ENCODE measurements around the gene INPP5K. TPM values are rescaled to one million over a fixed set of nuclear protein-coding genes. Genes with fewer than 3 reads are reported as not detected.

Gene INPP5K
- total RNA-seq, 1 donor from 2014 or later = 35.4 TPM

DNA sequence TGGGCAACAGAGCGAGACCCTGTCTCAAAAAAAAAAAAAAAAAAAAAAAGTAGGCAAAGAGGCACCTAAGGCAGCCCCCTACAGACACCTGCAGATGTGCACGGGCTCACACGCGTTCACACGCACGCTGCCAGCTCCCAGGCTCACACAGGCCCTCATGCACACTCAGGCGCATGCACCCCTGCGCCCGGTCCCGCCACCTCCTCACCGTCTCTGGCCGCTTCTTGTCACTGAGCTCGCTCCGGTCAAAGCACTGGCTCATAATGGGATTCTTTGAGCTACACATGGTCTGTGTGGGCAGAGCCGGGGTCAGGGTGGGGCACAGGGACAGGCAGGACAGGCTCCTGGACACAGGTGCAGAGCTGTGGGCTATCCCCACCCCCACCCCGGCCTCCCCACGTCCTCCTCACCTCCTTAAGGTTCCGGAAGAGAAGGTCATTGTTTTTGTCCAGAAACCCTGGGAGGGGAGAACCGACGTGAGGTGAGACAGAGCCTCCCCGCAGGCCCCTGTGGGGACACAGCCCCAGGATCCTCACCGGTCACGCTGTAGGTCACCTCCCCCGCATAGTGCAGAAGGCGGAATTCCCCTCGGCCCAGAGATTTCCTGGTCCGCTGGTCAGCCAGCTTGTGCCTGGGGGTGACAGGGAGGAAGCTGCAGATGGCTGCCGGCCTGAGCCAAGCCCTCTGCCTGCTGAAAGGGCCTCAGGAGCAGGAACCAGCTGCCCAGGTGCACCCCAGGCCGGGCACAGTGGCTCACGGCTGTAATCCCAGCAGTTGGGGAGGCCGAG lies 41.8 kb downstream of the INPP5K start:
- intact Hi-C loops (cut with DNase I) = no loop called here
- ATAC-seq (no peak), DNase-seq (ENCODE audit: missing footprints) (no peak)

DNA sequence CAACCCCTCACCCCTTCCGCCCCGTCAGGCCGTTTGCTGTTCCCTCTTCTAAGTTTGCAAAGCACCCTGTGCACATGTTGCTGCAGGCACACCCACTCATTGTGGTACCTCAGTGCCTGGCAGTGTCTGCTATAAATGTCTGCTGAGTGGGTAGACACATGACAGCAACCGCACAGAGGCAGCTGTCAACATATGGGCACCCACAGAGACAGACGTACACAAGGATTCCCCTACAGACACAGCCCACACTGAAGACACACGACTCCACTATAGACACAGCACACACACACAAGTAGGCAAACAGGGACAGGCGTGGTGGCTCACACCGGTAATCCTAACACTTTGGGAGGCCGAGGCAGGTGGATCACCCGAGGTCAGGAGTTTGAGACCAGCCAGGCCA lies 42.6 kb downstream of the INPP5K start:
- ATAC-seq (no peak), DNase-seq (ENCODE audit: missing footprints) (no peak)
- intact Hi-C loops (cut with DNase I) = no loop called here

DNA sequence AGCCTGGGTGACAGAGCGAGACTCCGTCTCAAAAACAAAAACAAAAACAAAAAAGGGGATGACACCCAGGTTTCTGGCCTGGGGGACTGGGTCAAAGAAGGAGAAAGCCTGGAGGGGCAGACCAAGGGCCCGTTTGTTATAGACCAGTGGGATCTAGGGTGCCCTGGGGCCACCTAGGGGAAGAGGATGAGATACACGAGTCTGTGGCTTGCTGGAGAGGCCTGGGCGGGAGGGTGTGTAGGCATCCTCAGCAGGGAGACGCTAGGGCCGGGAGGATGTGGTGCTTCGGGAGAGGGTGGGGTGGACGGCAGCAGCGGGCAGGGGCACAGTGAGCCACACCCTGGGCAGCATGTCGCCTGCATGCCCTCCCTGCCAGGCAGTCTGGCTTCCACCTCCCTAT lies 43.2 kb downstream of the INPP5K start:
- DNase-seq (ENCODE audit: missing footprints) (no peak), ATAC-seq (no peak)
- intact Hi-C loops (cut with DNase I) = no loop called here

DNA sequence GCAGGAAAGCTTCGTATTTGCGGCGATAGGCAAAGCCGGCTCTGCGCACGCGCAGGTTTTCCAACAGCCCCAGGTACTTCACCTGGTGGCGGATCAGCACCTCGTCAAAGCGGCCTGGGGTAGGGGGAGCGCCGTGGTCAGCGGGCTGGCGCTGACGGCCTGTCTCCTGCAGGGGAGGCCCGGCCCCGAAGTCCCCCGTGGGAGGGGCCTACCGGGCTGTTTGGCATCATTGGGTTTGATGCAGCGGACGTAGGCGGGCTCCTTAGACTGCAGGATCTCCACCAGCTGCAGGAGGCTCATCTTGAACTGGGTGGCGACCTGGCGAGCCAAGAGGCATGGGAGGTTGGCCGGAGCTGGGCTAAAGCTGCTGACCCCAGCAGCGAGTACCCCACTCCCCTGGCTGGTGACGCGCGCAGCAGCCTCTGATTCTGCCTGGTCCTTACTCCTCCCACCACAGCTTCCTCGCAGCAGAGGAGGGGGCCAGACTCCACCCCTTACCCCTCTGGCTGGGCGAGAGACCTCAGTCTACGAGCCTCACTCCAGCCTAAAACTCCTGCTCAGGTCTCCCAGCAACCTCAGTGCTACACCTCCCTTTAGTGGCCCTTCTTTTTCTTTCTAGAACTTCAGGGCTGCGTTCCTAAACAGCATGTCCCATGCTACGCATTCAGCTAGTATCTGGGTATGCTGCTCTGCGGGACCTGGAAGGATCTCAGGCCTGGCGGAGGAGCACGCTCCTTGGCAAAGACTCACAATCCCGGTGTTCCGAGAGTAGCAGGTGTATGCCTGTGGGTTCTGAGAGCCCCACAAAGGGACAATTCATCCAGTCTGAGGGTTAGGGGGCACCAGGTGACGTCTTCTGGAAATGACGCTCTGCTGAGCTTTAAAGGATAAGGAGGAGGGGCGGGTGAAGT lies 44.2 kb downstream of the INPP5K start:
- intact Hi-C loops (cut with DNase I) = no loop called here
- DNase-seq (ENCODE audit: missing footprints) = no peak
- ATAC-seq = no peak

DNA sequence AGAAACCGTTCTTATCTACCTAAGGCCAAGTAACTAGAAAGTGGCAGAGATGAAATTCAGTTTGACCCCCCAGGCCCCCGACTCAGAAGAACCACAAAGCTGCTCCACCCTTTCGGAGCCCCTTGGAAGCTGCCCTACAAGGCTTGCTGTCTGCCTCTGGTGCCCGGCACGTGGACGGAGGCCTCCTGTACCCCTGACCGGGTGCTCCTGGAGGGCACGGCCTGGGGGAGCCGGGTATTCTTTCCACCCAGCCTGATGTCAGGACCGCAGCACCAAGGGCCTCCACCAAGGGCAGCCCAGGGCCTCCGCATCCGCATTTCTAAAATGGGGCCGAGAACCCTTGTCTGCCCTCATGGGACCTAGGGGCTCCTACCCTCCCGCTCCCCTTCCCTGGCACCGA lies 44.9 kb downstream of the INPP5K start:
- intact Hi-C loops (cut with DNase I) = no loop called here
- DNase-seq (ENCODE audit: missing footprints) = no peak
- no peak for ATAC-seq

DNA sequence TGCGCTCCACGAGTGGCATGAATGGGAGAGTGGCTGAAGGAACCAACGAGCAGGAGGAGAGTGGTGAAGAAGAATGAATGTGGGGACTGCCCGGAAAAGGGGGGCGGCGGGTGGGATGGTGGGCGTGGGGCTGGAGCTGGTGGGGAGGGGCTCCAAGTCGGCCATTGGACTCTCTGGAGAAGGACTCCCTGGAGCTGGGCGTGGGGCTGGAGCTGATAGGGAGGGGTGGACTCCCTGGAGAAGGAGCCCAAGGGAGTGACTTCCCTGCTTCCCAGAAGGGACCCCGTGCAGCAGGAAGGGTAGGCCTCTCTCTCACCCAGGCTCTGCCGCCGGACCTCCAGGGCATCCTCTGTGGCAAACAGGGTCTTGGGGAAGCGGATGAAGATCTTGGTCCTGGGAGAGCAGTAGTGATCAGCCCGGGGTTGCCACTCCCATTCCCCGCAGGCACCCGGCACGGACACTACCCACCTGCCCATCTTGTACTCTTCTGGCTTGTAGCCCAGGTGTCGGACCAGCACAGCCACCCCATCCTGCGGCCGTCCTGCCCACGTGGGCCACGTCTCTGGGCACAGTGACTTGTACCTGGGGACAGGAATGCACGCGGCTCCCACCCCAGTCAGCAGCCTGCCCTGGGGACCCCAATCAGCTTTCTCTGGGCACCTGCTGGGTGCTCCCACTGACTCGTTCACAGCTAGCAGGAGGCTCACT lies 45.5 kb downstream of the INPP5K start:
- intact Hi-C loops (cut with DNase I) = no loop called here
- DNase-seq (ENCODE audit: missing footprints) = no peak
- no peak for ATAC-seq

DNA sequence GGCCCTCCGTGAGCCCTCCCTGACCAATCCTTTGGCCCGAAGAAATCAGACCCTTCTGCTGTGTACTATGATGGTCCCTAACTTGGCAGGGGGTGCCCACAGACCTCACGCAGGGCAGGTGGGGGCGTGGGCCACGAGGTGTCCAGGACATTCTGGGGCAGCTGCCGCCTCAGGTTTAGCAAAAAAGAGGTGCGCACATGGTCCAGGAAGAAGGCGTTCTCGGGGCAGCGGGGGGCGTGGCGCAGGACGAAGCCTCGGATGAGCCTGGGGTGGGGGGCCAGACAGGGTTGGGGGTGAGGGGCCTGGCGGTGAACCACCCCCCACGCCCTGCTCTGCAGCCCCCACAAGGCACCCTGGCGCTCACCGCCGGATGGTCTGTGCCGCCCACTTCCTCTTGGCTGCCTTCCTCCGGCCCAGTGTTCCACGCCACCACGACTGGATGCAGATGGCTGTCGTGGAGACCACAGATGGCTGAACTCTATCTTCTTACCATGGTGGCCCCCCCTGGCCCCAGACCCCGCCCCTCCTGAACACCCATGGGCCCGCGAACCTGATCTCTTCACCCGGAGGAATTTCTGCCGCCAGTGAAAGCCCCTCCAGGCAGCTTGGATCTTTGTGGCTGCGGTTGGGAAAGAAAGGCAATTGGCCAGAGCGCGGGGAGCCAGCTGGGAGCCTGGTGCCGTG lies 46.2 kb downstream of the INPP5K start:
- intact Hi-C loops (cut with DNase I) = no loop called here
- DNase-seq (ENCODE audit: missing footprints) = no peak
- no peak for ATAC-seq

DNA sequence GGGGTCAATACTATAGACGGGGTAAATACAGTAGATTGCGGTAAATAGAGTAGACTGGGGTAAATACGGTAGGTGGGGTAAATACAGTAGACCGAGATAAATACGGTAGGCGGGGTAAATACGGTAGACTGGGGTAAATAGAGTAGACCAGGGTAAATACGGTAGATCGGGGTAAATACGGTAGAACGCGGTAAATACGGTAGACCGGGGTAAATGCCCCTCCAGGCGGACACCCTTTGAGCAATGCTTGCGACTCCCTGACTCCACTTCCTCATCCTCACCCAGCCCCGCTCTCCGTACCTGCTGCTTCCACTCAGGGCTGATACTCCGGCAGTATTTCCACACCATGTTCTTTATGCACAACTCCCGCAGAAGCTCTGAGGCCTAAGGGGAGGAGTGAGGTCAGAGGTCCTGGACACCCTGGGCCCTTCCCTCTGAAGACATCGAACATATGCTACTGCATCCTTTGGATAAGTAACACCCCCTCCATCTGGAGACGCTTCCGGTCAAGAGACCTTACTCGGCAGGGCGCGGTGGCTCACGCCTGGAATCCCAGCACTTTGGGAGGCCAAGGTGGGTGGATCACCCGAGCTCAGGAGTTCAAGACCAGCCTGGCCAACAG lies 47.1 kb downstream of the INPP5K start:
- DNase-seq (ENCODE audit: missing footprints) (peak; percentile 16), ATAC-seq (no peak)
- intact Hi-C loops (cut with DNase I) = no loop called here

DNA sequence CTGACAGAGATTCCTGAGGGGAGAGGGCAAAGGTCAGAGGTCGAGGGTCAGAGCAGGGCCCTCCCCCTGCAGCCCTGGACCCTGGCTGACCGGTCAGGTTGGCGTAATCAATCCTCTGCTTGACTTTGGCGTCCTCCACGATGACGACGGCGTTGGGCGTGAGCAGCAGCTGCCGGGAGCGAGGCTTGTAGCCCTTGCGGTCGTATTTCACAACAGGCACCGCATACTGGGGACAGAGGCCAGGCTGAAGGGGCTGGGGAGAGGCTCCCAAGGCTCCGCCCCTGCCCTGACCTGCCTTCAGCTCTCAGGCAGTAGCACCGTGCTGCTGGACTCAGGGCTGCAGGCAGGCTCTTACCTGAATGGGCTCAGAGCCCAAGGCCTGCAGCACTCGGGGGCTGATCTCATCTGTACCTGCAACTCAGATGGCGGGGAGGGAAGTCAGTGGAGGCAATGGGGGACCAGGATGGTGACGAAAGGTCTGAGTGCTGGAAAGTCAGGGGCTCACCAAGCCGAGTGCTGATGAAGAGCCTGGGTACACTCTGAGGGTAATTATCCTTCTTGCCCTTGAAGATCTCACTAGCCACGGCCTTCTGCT lies 48.4 kb downstream of the INPP5K start:
- ATAC-seq (no peak), DNase-seq (ENCODE audit: missing footprints) (no peak)
- intact Hi-C loops (cut with DNase I) = no loop called here

DNA sequence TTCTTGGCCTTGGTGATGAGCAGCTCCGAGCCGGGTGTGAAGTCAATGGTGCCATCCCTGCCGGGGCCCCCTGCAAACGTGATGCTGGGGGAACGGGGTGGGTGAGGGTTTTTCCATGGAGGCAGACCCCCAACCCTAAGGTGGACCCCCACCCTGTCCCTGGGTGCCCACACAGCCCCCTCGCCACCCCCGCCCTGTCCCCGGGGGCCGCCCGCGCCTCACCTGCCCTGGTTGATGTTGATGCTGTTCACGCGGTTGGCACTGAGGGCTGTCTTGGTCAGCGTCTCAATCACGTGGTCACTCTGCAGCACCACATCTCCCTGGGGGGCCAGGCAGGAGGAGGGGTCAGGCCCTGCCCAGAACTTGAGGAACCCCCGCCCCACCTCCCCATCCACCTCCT lies 49.2 kb downstream of the INPP5K start:
- ATAC-seq (no peak), DNase-seq (ENCODE audit: missing footprints) (no peak)
- intact Hi-C loops (cut with DNase I) = no loop called here

DNA sequence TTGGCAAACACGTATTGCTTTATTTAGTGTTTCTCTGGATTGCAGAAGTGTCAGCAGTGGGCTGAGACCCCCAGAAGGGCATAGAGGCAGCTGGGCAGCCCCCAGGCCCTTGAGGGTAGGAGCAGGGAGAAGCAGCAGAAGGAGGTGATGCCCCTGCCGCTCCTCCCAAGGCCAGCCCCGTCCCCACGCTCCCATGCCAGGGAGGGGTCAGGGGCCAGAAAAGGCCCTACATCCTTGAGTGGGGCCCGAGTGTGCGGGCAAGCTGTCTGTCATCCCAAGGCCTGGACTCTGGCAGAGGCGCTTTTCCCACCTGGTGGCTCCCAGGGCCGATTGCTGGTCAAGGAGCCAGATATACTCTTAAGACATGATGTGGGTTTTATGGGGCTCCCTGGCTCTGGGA lies 52.2 kb downstream of the INPP5K start:
- intact Hi-C loops (cut with DNase I) = no loop called here
- no peak for DNase-seq (ENCODE audit: missing footprints)
- ATAC-seq = no peak

DNA sequence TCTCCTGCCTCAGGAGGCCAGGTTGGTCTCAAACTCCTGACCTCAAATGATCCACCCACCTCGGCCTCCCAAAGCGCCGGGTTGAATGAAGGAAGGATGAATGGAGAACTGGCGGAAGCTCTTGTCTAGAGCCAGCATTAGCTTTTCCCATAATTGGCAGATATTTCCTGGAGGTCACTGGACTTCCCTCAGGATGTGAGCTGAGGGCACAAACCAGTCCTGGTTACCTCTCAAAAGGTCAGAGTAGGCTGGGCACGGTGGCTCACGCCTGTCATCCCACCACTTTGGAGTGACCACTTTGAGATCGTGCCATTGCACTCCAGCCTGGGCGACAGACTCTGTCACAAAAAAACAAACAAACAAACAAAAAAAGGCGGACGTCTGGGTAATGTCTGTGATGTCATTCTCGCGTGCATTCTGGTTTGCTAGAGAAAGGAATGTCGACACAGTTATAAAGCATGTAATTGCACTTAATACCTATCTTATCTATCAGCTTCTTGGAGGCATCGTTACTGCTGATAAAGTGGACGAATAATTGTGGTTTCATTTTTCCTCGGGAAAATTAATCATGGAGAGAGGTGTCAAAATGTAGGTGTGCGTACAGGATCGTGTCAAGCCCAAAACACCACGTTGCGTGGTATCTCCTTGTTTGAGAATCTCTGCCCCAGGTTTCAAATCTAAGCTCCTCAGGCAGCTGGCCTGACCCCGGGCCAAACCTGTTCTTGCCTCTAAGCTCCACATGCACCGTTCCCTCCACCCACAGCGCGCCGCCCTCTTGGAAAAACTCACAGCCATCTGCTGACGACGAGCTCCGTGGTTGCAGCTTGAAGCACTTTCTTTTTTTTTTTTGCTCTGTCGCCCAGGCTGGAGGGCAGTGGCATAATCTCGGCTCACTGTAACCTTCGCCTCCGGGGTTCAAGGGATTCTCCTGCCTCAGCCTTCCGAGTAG lies 54.0 kb downstream of the INPP5K start:
- intact Hi-C loops (cut with DNase I) = no loop called here
- no peak for DNase-seq (ENCODE audit: missing footprints)
- peak; percentile 9 for ATAC-seq

DNA sequence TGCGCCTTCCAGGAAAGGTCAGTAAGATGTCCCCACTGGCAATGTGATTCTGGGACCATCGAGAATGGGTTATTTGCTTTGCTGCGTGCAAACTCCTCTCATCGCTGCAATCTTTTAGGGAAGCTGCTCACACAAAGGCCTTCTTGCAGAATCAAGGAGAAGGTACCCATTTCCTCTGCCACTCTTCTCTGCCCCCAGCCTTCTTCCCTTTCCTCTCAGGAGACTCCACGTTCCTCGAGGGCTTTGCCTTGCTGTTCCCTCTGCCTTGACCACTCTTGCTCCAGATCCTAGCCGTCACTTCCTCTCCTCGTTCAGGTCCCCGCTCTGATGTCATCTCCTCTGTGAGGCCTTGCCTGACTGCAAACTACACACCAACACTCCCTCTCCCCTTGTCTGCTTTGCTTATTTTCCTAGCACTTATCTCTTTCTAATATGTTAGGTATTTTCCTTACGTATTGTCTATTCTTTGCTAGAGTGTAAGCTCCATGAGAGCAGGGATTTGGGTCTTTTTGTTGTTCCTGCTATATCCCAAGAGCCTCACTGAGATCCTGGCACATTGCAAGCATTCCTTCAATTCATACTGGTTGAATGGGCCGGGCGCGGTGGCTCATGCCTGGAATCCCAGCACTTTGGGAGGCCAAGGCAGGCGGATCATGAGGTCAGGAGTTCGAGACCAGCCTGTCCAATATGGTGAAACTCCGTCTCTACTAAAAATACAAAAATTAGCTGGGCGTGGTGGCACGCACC lies 55.0 kb downstream of the INPP5K start:
- no peak for DNase-seq (ENCODE audit: missing footprints)
- intact Hi-C loops (cut with DNase I) = no loop called here
- ATAC-seq = no peak

DNA sequence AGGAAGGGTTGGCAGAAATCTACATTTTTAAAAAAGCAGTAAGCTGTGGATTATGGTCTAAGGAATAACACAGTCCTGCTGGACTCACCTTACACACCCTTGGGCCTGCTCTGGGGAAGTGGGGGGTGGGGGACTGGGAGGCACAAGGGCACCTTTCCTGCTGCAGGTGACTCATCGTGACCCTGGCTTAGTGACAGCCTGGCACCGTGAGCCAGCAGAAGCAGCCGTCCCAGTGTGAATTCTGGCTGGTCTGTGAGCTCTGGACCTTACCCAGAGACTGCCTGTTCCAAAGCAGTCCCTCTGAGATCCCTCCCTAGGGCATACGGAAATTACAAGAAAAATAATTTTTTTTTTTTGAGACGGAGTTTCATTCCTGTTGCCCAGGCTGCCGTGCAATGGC lies 56.2 kb downstream of the INPP5K start:
- DNase-seq (ENCODE audit: missing footprints) = no peak
- intact Hi-C loops (cut with DNase I) = no loop called here
- ATAC-seq = peak; percentile 40

DNA sequence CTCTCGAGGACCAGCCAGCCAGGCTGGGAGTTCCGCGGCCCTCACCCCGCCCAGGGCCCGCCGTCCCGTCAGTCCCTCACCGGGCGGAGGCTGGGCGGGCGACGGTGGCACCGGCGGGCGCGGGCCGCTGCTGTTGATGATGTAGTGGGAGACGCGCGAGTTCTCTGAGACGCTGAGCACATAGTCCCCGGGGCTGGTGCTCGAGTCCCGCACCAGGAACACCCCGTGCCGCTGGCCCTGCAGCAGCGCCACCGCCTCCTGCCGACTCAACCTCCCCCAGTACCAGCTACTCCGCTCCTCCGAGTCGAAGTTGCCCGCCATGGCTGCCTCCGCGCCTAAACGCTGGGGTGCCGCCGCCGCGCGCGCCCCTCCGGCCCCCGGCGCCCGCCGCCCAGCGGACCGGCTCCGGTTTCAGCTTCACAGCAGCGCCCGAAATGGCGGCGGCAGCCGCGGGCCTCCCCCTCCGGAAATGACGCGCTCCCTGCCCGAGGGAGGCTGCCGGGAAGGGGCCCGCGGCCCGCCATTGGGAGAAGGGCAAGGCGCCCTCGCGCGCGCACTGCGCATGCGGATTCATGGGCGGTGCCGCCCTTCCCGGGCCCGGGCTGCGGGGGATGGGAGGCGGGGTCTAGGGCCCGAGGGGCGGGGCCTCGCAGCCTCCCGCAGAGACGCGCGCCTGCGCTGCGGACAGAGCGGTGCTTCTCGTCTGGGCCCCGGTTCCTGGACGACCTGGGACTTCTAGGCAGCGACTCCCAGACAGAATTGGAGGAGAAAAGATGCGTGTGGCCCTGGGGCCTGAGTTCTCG lies 60.4 kb downstream of the INPP5K start, which contains the start of gene CRK:
Gene CRK (minus strand): TSS at position 436 of the 803 bp plus-strand sequence. CDS start 115 bp downstream, at position 321.
- intact Hi-C loops (cut with DNase I) = loop anchor here (2.0 to 5.0 kb wide), 3 partner anchors 31 to 191 kb away; partner anchors contain the start of genes RILP and SCARF1
- ATAC-seq (peak; percentile 96), DNase-seq (ENCODE audit: missing footprints) (peak; percentile 98)
